ENCODE data around the gene ELAC2. TPM values are rescaled to one million over a fixed set of nuclear protein-coding genes. Genes with fewer than 3 reads are reported as not detected.

ELAC2 gene
- total and polyA plus RNA-seq, 12 donors = 55.5 to 136 (median 74.1) TPM

DNA sequence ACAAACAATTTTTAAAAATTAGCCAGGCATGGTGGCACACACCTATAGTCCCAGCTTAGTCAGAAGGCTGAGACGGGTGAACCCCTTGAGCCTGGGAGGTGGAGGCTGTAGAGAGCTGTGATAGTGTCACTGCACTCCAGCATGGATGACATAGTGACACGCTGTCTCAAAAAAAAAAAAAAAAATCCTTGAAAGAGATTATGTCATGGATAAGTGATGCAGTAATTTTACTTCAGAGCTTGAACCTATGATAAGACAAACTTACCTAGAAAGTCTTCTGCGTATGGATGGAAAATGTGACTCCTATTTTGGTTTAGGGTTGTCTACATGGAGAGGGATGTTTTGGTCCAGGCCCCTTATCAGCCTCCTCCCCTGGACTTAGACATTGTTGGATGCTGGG, 51.8 kb downstream of the ELAC2 start:
- H3K36me3 ChIP-seq (replicated peaks in 1 of 2) = no peaks in the 10 kb centered on the region
- no peak overlapping the region for H3K27ac ChIP-seq
- H3K4me1 ChIP-seq (replicated peaks in 1 of 2) = no peaks in the 10 kb centered on the region
- no peaks in the 10 kb centered on the region for H3K27me3 ChIP-seq
- WGBS, 4 donors = 64 to 96% (median 86%) methylated on average over 3 of the region's 3 CpGs
- no peak for DNase-seq
- intact Hi-C loops (cut with DNase I) = no loop called here
- no peak for TF ChIP-seq POLR2A (IDR thresholded peaks at IDR 0.05)
- TF ChIP-seq, protein P1, sequence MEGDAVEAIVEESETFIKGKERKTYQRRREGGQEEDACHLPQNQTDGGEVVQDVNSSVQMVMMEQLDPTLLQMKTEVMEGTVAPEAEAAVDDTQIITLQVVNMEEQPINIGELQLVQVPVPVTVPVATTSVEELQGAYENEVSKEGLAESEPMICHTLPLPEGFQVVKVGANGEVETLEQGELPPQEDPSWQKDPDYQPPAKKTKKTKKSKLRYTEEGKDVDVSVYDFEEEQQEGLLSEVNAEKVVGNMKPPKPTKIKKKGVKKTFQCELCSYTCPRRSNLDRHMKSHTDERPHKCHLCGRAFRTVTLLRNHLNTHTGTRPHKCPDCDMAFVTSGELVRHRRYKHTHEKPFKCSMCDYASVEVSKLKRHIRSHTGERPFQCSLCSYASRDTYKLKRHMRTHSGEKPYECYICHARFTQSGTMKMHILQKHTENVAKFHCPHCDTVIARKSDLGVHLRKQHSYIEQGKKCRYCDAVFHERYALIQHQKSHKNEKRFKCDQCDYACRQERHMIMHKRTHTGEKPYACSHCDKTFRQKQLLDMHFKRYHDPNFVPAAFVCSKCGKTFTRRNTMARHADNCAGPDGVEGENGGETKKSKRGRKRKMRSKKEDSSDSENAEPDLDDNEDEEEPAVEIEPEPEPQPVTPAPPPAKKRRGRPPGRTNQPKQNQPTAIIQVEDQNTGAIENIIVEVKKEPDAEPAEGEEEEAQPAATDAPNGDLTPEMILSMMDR (IDR thresholded peaks at IDR 0.05) = no peak
- H3K4me3 ChIP-seq = no peak overlapping the region
- H3K9me3 ChIP-seq (replicated peaks in 1 of 3) = no peaks in the 10 kb centered on the region

DNA sequence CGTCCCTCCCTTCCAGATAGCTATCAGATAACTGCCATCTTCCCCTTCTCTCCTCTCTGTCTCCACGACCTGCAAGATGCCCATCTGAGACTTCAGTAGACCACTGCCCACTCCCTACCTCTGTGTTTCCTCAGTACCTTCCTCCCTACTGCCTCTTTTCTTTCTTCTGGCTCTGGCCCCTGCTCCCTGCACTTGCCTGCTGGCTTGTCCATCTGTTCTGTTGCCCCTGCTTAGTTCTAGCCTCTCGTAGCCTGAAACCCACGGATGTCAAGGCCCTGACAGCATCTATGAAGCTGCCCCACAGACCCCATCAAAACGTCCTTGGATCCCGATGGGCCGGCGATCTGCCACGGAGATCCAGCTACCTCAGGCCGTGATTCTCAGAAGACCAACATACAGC, 53.0 kb downstream of the ELAC2 start:
- TF ChIP-seq POLR2A (IDR thresholded peaks at IDR 0.05) = no peak
- TF ChIP-seq, protein P1 (IDR thresholded peaks at IDR 0.05) = no peak
- Histone ChIP-seq H3K4me3 (no peak overlapping the region), H3K36me3 (replicated peaks in 1 of 2) (no peaks in the 10 kb centered on the region), H3K4me1 (replicated peaks in 1 of 2) (no peaks in the 10 kb centered on the region), H3K9me3 (replicated peaks in 1 of 3) (no peaks in the 10 kb centered on the region), H3K27me3 (no peaks in the 10 kb centered on the region), H3K27ac (no peak overlapping the region)
- no peak for DNase-seq
- intact Hi-C loops (cut with DNase I) = no loop called here
- WGBS, 4 donors = 75 to 89% (median 79%) methylated on average over 10 of the region's 10 CpGs

DNA sequence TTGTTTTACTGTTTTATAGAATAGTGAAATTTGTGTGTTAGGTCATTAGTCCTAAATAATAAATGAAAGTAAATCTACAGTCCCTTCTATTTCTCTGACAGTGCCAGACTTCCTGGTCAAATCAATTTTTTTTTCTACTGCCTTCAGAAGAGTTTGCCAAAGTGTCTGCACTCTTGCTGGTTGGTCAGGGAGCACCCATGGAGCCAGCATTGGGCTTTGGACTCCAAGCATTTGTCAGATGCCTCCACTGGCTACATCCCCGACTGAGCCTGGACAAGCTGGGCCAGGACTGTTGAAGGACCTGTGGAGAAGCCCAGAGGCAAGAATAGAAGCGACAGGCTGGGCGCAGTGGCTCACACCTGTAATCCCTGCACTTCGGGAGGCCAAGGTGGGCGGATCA, 53.7 kb downstream of the ELAC2 start:
- Histone ChIP-seq H3K36me3 (replicated peaks in 1 of 2) (no peaks in the 10 kb centered on the region), H3K27me3 (no peaks in the 10 kb centered on the region), H3K9me3 (replicated peaks in 1 of 3) (no peaks in the 10 kb centered on the region), H3K4me1 (replicated peaks in 1 of 2) (no peaks in the 10 kb centered on the region), H3K4me3 (no peak overlapping the region), H3K27ac (no peak overlapping the region)
- WGBS, 4 donors = 84 to 96% (median 90%) methylated on average over 4 to 5 of the region's 5 CpGs
- intact Hi-C loops (cut with DNase I) = no loop called here
- DNase-seq = no peak
- no peak for TF ChIP-seq POLR2A (IDR thresholded peaks at IDR 0.05)
- TF ChIP-seq, protein P1 (IDR thresholded peaks at IDR 0.05) = no peak

DNA sequence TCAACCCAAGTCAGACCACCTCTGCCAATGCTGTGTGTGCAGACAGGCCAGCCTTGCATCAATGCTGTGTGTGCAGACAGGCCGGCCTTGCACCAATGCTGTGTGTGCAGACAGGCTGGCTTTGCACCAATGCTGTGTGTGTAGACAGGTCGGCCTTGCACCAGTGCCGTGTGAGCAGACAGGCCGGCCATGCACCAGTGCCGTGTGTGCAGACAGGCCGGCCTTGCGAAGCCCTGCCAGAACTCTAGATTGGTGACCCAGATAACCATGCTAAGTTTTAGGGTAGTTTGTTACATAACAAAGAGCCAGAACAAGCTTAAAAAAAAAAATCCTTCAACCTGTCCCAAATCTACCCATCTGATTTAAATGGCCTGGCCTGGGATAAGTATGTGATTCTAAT, 54.3 kb downstream of the ELAC2 start:
- Histone ChIP-seq H3K36me3 (replicated peaks in 1 of 2) (no peaks in the 10 kb centered on the region), H3K4me1 (replicated peaks in 1 of 2) (no peaks in the 10 kb centered on the region), H3K27ac (no peak overlapping the region), H3K9me3 (replicated peaks in 1 of 3) (no peaks in the 10 kb centered on the region), H3K4me3 (no peak overlapping the region), H3K27me3 (no peaks in the 10 kb centered on the region)
- WGBS, 4 donors = 70 to 89% (median 81%) methylated on average over 7 of the region's 7 CpGs
- TF ChIP-seq, protein P1 (IDR thresholded peaks at IDR 0.05) = no peak
- no peak for TF ChIP-seq POLR2A (IDR thresholded peaks at IDR 0.05)
- DNase-seq = no peak
- intact Hi-C loops (cut with DNase I) = no loop called here
